HCT116 (cell line): ENCODE measurements around the gene HPRT1.

Source experiments
- CTCF ChIP-seq, 3 experiments: fragments of 200-600 bp in 1 of 3; sonication (generic) in 1 of 3; IDR thresholded peaks in 2 of 3; conservative IDR thresholded peaks in 1 of 3; 2 replicates each; pipeline ENCODE4 v1.5.1; 2012 to 2017; ENCODE audit warnings: low read depth in 2 of 3, low read length in 2 of 3, antibody characterized with exemption in 1 of 3, borderline replicate concordance in 1 of 3, control low read depth in 1 of 3, mild to moderate bottlenecking in 1 of 3, mixed read lengths in 1 of 3, mixed run types in 1 of 3, moderate library complexity in 1 of 3; ENCODE audit not compliant: insufficient read depth in 1 of 3
- ELF1 ChIP-seq: IDR thresholded peaks from 2 replicates; pipeline ENCODE4 v1.6.1; 2012; ENCODE audit warnings: low read depth, borderline replicate concordance
- EZH2 ChIP-seq: fragments of 200-600 bp; sonication (generic); IDR thresholded peaks from 2 replicates; pipeline ENCODE4 v1.6.1; 2017; ENCODE audit warnings: antibody characterized with exemption, mixed run types
- MAX ChIP-seq: IDR thresholded peaks from 2 replicates; pipeline ENCODE4 v1.6.1; 2012
- POLR2A ChIP-seq: IDR thresholded peaks from 2 replicates; pipeline ENCODE4 v1.7.0; 2011; ENCODE audit warnings: borderline replicate concordance; ENCODE audit not compliant: insufficient read depth, insufficient read length; ENCODE audit errors: extremely low read depth
- SIN3A ChIP-seq: IDR thresholded peaks from 2 replicates; pipeline ENCODE4 v1.6.1; 2012; ENCODE audit warnings: low read depth

GRCh38 chrX:134544135-134544512 lies 84.2 kb downstream of the HPRT1 start:
- TF ChIP-seq CTCF (IDR thresholded peaks at IDR 0.05 in 2 of 3, conservative IDR thresholded peaks at IDR 0.05 in 1 of 3; ENCODE audit: borderline replicate concordance in 1 of 3, insufficient read depth in 1 of 3, low read depth in 2 of 3, low read length in 2 of 3): no peak
- TF ChIP-seq POLR2A: no peak
- TF ChIP-seq MAX: no peak
- no peak for TF ChIP-seq SIN3A
- TF ChIP-seq EZH2: no peak
- TF ChIP-seq ELF1: no peak
